ENCODE results near the gene LRRC3B. TPM values are rescaled to one million over a fixed set of nuclear protein-coding genes. Genes with fewer than 3 reads are reported as not detected.

LRRC3B gene
- total RNA-seq, 6 experiments from 2014 or later, result not detected

DNA sequence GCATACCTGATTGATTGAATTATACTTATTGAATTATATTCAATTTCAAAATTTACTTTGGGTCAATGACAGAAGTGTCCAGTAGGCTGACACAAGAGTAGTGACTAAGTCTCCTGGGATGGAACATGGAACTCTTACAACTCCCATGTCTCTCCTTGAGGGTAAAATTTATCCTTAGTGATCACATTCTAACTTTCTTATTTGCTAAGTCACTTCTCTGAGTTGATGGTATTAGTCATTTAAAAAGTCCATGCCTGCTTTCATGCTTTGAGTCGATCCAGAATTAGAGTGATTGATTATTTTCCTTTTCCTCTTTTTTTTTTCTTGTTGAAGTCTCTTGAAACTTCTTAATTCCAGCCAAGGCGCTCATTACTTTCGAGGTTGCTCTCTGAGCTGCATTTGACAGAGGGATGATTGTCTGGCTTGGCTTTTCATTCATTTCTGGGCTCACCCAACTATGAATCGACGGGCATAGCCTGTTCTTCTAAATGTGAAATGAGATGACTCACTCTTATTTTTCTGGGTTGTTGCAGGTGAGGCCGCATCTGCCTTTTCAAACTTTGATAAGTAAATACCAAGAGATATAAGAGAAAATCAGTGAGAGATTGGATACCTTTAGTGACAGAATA is 34.9 kb downstream of the LRRC3B start:
- no peaks in the 10 kb centered on the region for H3K36me3 ChIP-seq
- TF ChIP-seq POLR2A (IDR thresholded peaks at IDR 0.05), result no peak
- TF ChIP-seq, protein P1, sequence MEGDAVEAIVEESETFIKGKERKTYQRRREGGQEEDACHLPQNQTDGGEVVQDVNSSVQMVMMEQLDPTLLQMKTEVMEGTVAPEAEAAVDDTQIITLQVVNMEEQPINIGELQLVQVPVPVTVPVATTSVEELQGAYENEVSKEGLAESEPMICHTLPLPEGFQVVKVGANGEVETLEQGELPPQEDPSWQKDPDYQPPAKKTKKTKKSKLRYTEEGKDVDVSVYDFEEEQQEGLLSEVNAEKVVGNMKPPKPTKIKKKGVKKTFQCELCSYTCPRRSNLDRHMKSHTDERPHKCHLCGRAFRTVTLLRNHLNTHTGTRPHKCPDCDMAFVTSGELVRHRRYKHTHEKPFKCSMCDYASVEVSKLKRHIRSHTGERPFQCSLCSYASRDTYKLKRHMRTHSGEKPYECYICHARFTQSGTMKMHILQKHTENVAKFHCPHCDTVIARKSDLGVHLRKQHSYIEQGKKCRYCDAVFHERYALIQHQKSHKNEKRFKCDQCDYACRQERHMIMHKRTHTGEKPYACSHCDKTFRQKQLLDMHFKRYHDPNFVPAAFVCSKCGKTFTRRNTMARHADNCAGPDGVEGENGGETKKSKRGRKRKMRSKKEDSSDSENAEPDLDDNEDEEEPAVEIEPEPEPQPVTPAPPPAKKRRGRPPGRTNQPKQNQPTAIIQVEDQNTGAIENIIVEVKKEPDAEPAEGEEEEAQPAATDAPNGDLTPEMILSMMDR (IDR thresholded peaks at IDR 0.05), result no peak
- WGBS (ENCODE audit: insufficient coverage, low coverage, low lambda C conversion rate, missing lambda C conversion rate), result 63% methylated on average over 6 of the region's 6 CpGs
- DNase-seq (no peak), ATAC-seq (no peak)
- no peaks in the 10 kb centered on the region for H3K27me3 ChIP-seq
- intact Hi-C loops (cut with DNase I), result no loop called here
- no peak overlapping the region for H3K27ac ChIP-seq
- no peaks in the 10 kb centered on the region for H3K9me3 ChIP-seq
- no peak overlapping the region for H3K4me3 ChIP-seq
- H3K4me1 ChIP-seq, result no peaks in the 10 kb centered on the region

DNA sequence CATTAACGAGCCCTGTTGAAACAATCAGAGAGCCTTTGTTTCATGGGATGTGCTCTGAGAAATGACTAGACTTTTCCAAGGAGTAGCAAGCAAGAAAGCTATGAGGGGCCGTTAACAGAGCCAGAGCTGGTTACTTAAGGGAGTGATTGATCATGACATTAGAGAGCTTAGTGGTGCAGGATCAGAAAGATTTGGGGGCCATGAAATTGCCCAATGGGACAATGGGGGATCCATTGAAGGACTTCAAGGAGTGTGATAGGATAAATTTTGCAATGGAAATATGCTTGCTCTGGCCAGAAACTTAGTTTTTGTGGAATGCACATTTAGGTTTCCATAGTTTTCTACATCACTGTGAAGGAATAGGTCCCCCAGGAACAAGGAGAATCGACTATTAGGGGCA is 45.6 kb downstream of the LRRC3B start:
- H3K27ac ChIP-seq, result no peak overlapping the region
- H3K27me3 ChIP-seq, result no peaks in the 10 kb centered on the region
- intact Hi-C loops (cut with DNase I), result no loop called here
- H3K36me3 ChIP-seq, result no peaks in the 10 kb centered on the region
- TF ChIP-seq, protein P1 (IDR thresholded peaks at IDR 0.05), result no peak
- no peaks in the 10 kb centered on the region for H3K4me1 ChIP-seq
- 21% methylated on average over 3 of the region's 3 CpGs for WGBS (ENCODE audit: insufficient coverage, low coverage, low lambda C conversion rate, missing lambda C conversion rate)
- H3K4me3 ChIP-seq, result no peak overlapping the region
- no peaks in the 10 kb centered on the region for H3K9me3 ChIP-seq
- ATAC-seq (no peak), DNase-seq (no peak)

DNA sequence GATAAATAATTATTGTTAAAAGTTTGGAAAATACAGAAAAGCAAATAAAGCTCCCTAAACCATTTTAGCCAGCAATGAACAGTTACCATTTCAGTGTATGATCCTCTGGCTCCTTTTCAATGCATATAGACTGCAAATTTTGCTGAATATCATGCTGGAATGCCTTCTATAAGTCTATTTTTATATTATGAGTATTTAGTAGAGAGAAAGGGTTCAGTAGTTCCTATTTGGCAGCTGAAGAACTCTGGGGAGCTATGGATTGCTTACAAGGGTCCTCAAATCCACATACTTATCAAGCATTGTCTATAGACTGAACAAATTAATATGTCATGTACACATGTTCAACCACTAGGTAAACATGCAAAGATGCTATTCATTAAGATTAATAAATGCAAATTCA is 46.1 kb downstream of the LRRC3B start:
- Histone ChIP-seq H3K36me3 (no peaks in the 10 kb centered on the region), H3K4me3 (no peak overlapping the region), H3K27me3 (no peaks in the 10 kb centered on the region), H3K4me1 (no peaks in the 10 kb centered on the region), H3K9me3 (no peaks in the 10 kb centered on the region), H3K27ac (no peak overlapping the region)
- ATAC-seq (no peak), DNase-seq (no peak)
- intact Hi-C loops (cut with DNase I), result no loop called here
- TF ChIP-seq, protein P1 (IDR thresholded peaks at IDR 0.05), result no peak
- TF ChIP-seq POLR2A (IDR thresholded peaks at IDR 0.05), result no peak

DNA sequence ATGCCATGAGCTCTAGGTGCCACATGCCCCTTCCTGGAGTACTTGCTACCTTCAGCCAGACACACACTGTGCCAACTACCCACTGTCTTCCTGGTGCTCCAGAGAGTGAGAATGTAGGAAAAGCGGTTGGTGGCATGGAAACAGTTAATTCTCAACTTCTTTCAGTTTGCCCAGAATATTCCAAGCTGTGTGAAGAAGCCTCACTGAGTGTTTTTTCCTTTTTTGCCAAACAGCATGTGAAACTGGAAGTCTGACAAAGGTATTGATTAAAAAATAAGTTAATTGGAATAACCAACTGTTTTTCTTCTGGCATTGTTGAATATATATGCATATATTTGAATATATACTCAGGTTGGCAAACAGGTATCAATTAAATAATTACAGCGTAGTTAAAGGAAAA is 52.8 kb downstream of the LRRC3B start:
- intact Hi-C loops (cut with DNase I), result no loop called here

More for the DNA sequence above, 52.8 kb downstream of the LRRC3B start:
- no peak overlapping the region for H3K4me3 ChIP-seq
- no peaks in the 10 kb centered on the region for H3K9me3 ChIP-seq
- 78% methylated on average over 2 of the region's 2 CpGs for WGBS (ENCODE audit: insufficient coverage, low coverage, low lambda C conversion rate, missing lambda C conversion rate)
- no peaks in the 10 kb centered on the region for H3K4me1 ChIP-seq
- no peaks in the 10 kb centered on the region for H3K36me3 ChIP-seq
- no peaks in the 10 kb centered on the region for H3K27me3 ChIP-seq
- ATAC-seq, result no peak
- DNase-seq, result no peak
- TF ChIP-seq, protein P1 (IDR thresholded peaks at IDR 0.05), result no peak
- TF ChIP-seq POLR2A (IDR thresholded peaks at IDR 0.05), result no peak
- no peak overlapping the region for H3K27ac ChIP-seq

Measured in right lobe of liver (tissue), 6 donors.